Inflammatory macrophage (primary cell): Measurements from ENCODE around the gene CT47A7.
"Not testable (repeated sequence)": the region's sequence is repeated elsewhere in the genome, so short reads cannot be mapped to it uniquely, and the experiment has no call there.

Source experiments
- DNase-seq, 2 donors: peaks; one replicate each; pipeline ENCODE4 v3.0.0-alpha.2; 2020 to 2022
- total RNA-seq, 18 experiments: gene quantifications; one replicate each; lab custom pipeline; 2026; ENCODE audit warnings: mixed read lengths in 6 of 18, inconsistent platforms in 2 of 18; lab: John Stamatoyannopoulos, UW

CT47A7 gene
- 0 reads per million in 18 experiments for total RNA-seq

DNA sequence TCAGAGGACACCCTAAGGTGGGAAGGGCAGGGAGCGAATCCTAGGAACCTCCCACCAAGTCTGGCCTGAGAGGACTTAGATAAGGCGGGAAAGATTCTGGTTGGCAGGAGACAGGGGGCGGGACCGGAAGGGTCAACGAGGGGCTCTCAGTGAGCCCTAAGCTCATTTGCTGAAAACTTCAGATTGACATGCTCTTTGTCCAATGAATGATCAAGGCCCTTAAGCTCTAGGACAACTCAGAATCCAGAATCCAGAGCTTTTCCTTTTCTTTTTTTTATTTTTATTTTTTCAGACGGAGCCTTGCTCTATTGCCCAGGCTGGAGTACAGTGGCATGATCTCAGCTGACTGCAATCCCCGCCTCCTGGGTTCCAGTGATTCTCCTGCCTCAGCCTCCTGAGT lies at the start of gene CT47A7:
TSS of gene CT47A7 (minus strand) at position 101 of the 400 bp plus-strand sequence. CDS start 255 bp downstream, outside the sequence.
- not testable (repeated sequence) for DNase-seq

DNA sequence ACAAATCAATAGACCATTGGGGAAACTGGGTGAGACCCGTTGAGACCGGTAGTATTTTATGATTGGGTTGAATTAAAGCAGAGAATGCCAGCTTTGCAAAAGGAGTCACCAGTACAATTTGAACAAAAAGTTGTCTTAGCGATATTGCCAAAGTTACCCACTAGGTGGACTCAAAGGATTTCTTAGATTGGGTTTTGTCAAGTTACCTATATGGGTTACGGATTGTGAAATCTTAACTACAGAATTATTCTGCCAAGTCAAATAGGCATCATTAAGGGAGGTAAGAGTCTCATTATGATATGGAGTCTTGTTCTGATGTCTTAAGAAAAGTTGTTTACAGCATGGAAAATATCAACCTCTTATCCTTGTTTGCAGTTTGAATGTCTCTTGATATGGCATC lies 44.2 kb upstream of the CT47A7 start:
- DNase-seq = no peak

DNA sequence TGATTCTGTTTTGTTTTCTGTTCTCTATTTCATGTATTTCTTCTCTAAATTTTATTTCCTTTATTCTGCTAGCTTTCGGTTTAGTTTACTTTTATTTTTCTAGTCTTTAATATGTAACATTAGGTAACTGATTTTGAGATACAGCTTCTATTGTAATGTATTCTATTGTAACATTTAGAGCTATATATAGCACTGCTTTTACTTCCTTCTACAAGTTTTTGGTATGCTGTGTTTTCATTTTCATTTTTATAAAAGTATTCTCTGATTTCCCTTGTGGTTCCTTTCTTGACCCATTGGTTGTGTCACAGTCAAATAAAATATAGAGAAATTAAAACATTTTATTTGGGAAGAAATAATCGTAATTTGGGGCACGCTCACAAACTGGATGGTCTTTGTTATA lies 43.0 kb upstream of the CT47A7 start:
- no peak for DNase-seq

DNA sequence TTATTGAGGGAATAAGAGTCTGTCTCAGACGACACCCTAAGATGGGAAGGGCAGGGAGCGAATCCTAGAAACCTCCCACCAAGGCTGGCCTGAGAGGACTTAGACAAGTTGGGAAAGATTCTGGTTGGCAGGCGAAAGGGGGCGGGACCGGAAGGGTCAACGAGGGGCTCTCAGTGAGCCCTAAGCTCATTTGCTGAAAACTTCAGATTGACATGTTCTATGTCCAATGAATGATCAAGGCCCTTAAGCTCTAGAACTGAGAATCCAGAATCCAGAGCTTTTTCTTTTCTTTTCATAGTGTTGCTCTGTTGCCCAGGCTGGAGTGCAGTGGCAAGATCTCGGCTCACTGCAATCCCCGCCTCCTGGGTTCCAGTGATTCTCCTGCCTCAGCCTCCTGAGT lies 29.3 kb upstream of the CT47A7 start, which contains the start of gene CT47A1:
TSS of gene CT47A1 (minus strand) at position 101 of the 400 bp plus-strand sequence. CDS start 231 bp downstream, outside the sequence.
- DNase-seq = not testable (repeated sequence)
